ENCODE results near the gene MALRD1.

DNA sequence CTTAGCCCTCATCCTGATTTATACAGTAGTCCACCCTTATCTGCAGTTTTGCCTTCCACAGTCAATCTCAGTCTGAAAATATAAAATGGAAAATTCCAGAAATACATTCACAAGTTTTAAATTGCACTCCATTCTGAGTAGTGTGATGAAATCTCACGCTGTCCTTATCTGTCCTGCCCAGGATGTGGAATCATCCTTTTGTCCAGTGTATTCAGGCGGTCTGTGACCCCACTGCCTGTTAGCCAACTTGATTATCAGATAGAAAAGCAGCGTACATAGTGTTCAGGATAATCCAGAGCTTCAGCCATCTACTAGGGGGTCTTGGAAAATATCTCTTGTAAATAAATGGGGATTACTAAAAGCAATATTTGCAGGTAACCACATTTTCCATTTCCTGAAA is 146.3 kb downstream of the MALRD1 start:
- no peak for TF ChIP-seq POLR2A (IDR thresholded peaks at IDR 0.05)
- TF ChIP-seq CTCF (IDR thresholded peaks at IDR 0.05): no peak
- no peak for TF ChIP-seq POLR2AphosphoS5 (IDR thresholded peaks at IDR 0.05)
- TF ChIP-seq EP300 (IDR thresholded peaks at IDR 0.05): no peak

All from sigmoid colon (tissue), 4 donors.